Adrenal gland (tissue), 5 donors: ENCODE measurements around the gene MOSPD2.

ENCODE experiments used
- POLR2A ChIP-seq, 2 donors: fragments of 450-650 bp; IDR thresholded peaks; one replicate each; pipeline ENCODE4 v1.6.1; 2017; ENCODE audit warnings: antibody characterized with exemption in 2 of 2, mild to moderate bottlenecking in 2 of 2, moderate library complexity in 1 of 2
- TF ChIP-seq, protein P1 (sequence below), 6 experiments: fragments of 450-650 bp in 4 of 6; fragments of 200-600 bp in 2 of 6; sonication (generic) in 1 of 6; IDR thresholded peaks; 1 replicate in 5 of 6; 2 replicates in 1 of 6; pipeline versions ENCODE4 v1.5.1 to v1.8.0; 2016 to 2021; ENCODE audit warnings: antibody characterized with exemption in 6 of 6, mild to moderate bottlenecking in 2 of 6, moderate library complexity in 1 of 6
- donor health status: DM: no; HTN: no; CAD: no.

DNA sequence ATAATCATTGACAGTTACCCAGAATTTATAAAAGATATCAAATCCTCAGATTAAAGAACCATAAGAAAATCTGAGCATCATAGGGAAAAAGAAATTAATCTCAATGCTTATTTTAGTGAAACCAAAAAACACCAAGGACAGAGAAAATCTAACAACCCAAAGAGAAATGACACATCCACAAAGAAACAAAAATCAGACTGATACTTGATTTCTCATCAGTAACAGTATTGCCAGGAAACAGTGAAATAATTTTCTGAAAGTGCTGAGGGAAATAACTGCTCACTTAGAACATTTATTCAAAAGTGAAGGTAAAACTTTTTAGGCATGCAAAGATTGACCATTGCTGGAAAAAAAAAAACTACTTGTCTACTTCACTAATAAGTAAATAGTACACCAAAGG lies 10.6 kb downstream of the MOSPD2 start:
- TF ChIP-seq, protein P1, sequence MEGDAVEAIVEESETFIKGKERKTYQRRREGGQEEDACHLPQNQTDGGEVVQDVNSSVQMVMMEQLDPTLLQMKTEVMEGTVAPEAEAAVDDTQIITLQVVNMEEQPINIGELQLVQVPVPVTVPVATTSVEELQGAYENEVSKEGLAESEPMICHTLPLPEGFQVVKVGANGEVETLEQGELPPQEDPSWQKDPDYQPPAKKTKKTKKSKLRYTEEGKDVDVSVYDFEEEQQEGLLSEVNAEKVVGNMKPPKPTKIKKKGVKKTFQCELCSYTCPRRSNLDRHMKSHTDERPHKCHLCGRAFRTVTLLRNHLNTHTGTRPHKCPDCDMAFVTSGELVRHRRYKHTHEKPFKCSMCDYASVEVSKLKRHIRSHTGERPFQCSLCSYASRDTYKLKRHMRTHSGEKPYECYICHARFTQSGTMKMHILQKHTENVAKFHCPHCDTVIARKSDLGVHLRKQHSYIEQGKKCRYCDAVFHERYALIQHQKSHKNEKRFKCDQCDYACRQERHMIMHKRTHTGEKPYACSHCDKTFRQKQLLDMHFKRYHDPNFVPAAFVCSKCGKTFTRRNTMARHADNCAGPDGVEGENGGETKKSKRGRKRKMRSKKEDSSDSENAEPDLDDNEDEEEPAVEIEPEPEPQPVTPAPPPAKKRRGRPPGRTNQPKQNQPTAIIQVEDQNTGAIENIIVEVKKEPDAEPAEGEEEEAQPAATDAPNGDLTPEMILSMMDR (IDR thresholded peaks at IDR 0.05), result no peak
- no peak for TF ChIP-seq POLR2A (IDR thresholded peaks at IDR 0.05)
